Type B pancreatic cell (in vitro differentiated cells): ENCODE results near the gene AURKAIP1. TPM values are rescaled to one million over a fixed set of nuclear protein-coding genes. Genes with fewer than 3 reads are reported as not detected.

ENCODE experiments used
- DNase-seq: peaks from one replicate; pipeline ENCODE4 v3.0.0; 2021; ENCODE audit warnings: mixed read lengths; ENCODE audit not compliant: unreplicated experiment; ENCODE audit errors: extremely low spot score
- H3K27ac Mint-ChIP-seq: 2 replicates; pipeline ENCODE4 v1.8.0; 2021; ENCODE audit warnings: mild to moderate bottlenecking, mixed read lengths
- H3K27me3 Mint-ChIP-seq: 2 replicates; pipeline ENCODE4 v1.8.0; 2021; ENCODE audit warnings: mixed read lengths
- H3K36me3 Mint-ChIP-seq: 2 replicates; pipeline ENCODE4 v1.8.0; 2021; ENCODE audit warnings: mixed read lengths
- H3K4me1 Mint-ChIP-seq: one replicate; pipeline ENCODE4 v1.8.0; 2021; ENCODE audit warnings: mixed read lengths; ENCODE audit not compliant: unreplicated experiment
- H3K4me3 Mint-ChIP-seq: 2 replicates; pipeline ENCODE4 v1.8.0; 2021; ENCODE audit warnings: mild to moderate bottlenecking, mixed read lengths
- H3K9me3 Mint-ChIP-seq: 2 replicates; pipeline ENCODE4 v1.8.0; 2021; ENCODE audit warnings: mixed read lengths
- total RNA-seq: library from RNA; stranded (reverse); gene quantifications from 2 replicates; pipeline ENCODE4 v1.2.1, GENCODE V29; 2021; ENCODE audit warnings: low replicate concordance
- TF ChIP-seq, protein P1 (sequence below): fragments of 200-600 bp; sonication (generic); conservative IDR thresholded peaks from 2 replicates; pipeline ENCODE4 v1.5.0; 2021; ENCODE audit warnings: antibody characterized with exemption, mild to moderate bottlenecking

The AURKAIP1 gene
- total RNA-seq, 1 donor from 2014 or later = 122 TPM

DNA sequence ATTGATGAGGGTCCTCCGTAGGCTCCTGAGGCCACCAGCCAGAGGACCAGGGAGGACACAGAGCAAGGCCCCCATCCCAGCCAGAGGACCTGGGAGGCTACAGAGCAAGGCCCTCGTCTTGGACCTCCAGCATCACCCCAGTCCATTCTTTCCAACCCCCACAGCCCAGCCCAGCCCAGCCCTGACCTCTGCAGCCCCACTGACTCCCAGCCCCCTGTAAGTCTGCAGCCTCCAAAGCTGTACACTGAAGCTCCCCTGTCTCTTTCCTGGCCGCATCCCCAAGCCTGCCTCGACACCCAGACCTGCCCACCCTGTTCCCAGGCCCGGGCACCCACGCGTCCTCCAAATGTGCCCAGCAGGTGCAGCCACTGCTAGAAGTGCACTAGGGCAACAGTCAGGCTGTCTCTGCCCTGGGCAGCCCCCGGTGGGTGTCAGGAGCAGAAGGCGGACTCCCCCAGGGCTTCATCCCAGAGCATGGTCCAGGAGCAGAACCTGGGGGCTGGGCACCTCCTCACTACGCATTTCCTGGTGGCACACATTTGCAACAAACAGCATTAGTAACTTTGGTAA is 27.9 kb downstream of the AURKAIP1 start:
- Mint-ChIP-seq H3K36me3 (no peaks in the 10 kb centered on the region), H3K27me3 (no peaks in the 10 kb centered on the region), H3K4me1 (peaks cover 14% of the 10 kb centered on the region), H3K4me3 (peak overlapping the region; percentile 85), H3K9me3 (no peaks in the 10 kb centered on the region), H3K27ac (peak overlapping the region; percentile 46)
- TF ChIP-seq, protein P1, sequence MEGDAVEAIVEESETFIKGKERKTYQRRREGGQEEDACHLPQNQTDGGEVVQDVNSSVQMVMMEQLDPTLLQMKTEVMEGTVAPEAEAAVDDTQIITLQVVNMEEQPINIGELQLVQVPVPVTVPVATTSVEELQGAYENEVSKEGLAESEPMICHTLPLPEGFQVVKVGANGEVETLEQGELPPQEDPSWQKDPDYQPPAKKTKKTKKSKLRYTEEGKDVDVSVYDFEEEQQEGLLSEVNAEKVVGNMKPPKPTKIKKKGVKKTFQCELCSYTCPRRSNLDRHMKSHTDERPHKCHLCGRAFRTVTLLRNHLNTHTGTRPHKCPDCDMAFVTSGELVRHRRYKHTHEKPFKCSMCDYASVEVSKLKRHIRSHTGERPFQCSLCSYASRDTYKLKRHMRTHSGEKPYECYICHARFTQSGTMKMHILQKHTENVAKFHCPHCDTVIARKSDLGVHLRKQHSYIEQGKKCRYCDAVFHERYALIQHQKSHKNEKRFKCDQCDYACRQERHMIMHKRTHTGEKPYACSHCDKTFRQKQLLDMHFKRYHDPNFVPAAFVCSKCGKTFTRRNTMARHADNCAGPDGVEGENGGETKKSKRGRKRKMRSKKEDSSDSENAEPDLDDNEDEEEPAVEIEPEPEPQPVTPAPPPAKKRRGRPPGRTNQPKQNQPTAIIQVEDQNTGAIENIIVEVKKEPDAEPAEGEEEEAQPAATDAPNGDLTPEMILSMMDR = no peak
- no peak for DNase-seq

DNA sequence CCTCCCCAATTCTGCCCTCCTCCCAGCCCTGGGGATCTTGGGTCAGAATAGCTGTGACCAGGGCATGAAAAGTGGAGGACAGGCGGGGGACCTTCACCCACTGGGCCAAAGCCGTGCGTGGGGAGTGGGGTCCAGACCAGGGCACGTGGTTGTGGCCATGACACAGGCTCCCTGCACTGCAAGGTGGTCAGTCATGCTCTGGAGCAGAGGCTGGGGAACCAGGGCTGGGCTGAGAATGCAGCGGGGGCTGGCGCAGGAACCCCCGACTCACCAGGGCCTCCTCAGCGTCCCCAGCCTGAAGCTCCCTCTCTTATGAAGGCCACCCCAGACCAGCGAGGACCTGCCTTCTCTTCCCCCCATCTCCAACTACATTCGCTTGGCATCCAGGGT is 28.5 kb downstream of the AURKAIP1 start:
- Mint-ChIP-seq H3K27me3 (no peaks in the 10 kb centered on the region), H3K27ac (peak overlapping the region; percentile 46), H3K36me3 (no peaks in the 10 kb centered on the region), H3K4me3 (peak overlapping the region; percentile 85), H3K4me1 (peaks cover 11% of the 10 kb centered on the region), H3K9me3 (no peaks in the 10 kb centered on the region)
- TF ChIP-seq, protein P1 = no peak
- DNase-seq = no peak

DNA sequence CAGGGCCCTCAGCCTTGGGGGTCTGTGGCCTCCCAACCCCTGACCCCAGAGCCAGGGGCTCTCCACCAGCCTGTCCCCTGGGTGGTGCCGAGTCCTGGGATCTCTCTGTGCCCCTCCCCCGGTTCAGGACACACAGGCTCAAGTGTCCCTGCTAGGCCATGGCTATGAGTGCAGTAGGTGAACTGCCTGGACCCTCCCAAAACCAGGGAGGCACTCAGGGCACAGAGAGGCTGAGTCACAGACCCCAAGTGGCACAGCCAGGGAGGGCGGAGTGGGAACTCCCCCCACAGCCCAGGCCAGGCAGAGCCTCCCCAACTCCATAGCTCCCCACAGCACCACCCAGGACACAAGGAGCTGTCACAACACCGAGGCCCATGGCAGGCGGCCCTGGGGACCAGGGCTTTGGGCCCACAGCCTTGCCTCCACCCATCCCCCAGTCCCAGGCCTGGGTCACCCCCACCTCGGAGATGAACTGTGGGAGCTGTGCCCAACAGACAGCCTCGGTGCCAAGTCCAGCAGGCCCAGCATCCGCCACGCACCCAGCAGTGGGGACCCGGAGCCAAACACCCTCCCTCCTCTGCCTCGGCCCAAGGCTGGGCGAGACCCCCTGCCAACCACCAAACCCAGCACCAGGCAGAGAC is 29.0 kb downstream of the AURKAIP1 start:
- DNase-seq = no peak
- no peak overlapping the region for H3K4me3 Mint-ChIP-seq
- TF ChIP-seq, protein P1 = no peak
- H3K27me3 Mint-ChIP-seq = no peaks in the 10 kb centered on the region
- H3K36me3 Mint-ChIP-seq = peaks cover 4% of the 10 kb centered on the region
- no peak overlapping the region for H3K27ac Mint-ChIP-seq
- no peaks in the 10 kb centered on the region for H3K9me3 Mint-ChIP-seq
- peaks cover 11% of the 10 kb centered on the region for H3K4me1 Mint-ChIP-seq

DNA sequence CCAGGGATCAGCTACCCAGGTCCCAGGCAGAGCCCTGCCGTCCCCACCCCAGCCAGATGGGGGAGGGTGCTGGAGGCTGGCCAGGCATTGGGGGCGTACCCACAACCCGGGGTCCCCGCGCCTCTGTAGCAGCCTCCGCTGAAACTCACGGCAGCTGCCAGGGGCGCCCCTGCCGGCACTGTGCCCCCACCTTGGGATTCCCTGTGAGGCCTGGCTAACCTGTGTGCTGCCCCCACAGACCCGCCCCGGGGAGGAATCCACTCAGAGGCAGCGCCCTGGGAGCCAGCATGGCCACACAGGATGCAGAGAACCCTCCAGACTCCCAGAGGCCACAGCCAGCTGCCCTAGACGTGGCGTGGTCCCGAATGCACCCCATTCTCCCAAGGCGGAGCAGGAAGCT is 29.6 kb downstream of the AURKAIP1 start:
- Mint-ChIP-seq H3K9me3 (no peaks in the 10 kb centered on the region), H3K36me3 (peaks cover 10% of the 10 kb centered on the region), H3K27me3 (no peaks in the 10 kb centered on the region), H3K4me3 (no peak overlapping the region), H3K4me1 (peaks cover 11% of the 10 kb centered on the region), H3K27ac (no peak overlapping the region)
- no peak for DNase-seq
- TF ChIP-seq, protein P1 = no peak

DNA sequence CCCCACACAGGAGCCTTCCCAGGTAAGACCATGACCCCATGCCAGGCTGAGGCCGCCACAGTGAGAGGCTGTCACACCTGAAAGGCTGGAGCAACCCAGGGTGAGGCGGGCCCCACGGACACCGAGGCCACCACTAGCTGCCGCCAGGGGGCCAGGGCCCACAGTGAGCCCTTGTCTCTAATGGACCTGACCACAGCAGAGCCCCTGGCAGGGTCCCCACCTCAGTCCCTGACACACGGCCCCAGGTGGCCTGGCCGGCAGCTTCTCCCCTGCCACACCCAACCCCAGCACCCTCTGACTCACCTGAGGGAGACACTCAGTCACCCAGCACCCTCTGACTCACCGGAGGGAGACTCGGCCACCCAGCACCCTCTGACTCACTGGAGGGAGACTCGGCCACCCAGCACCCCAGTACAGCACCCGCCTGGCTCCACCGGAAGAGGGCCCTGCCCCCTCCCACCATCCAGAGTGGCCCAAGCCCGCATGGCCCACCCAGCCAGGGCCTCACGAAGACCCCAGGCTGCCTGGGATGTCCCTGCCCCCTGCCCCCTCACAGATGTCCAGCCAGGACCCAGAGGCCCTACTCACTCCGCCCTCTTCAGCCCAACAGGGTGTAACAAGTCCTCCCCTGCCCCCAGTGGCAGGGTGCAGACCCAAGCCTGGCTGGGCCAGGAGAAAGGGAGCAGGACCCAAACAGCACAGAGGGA is 30.2 kb downstream of the AURKAIP1 start:
- no peaks in the 10 kb centered on the region for H3K9me3 Mint-ChIP-seq
- peak overlapping the region; percentile 48 for H3K27ac Mint-ChIP-seq
- no peak overlapping the region for H3K4me3 Mint-ChIP-seq
- TF ChIP-seq, protein P1 = peak; percentile 70
- H3K36me3 Mint-ChIP-seq = peaks cover 10% of the 10 kb centered on the region
- peaks cover 11% of the 10 kb centered on the region for H3K4me1 Mint-ChIP-seq
- H3K27me3 Mint-ChIP-seq = no peaks in the 10 kb centered on the region
- DNase-seq = no peak
